ENCODE measurements around the gene MCM7. TPM values are rescaled to one million over a fixed set of nuclear protein-coding genes. Genes with fewer than 3 reads are reported as not detected.

MCM7 gene
- 218 TPM for polyA plus RNA-seq (2013, experiment 1 of 2)
- 219 TPM for polyA plus RNA-seq (2013, experiment 2 of 2)

DNA sequence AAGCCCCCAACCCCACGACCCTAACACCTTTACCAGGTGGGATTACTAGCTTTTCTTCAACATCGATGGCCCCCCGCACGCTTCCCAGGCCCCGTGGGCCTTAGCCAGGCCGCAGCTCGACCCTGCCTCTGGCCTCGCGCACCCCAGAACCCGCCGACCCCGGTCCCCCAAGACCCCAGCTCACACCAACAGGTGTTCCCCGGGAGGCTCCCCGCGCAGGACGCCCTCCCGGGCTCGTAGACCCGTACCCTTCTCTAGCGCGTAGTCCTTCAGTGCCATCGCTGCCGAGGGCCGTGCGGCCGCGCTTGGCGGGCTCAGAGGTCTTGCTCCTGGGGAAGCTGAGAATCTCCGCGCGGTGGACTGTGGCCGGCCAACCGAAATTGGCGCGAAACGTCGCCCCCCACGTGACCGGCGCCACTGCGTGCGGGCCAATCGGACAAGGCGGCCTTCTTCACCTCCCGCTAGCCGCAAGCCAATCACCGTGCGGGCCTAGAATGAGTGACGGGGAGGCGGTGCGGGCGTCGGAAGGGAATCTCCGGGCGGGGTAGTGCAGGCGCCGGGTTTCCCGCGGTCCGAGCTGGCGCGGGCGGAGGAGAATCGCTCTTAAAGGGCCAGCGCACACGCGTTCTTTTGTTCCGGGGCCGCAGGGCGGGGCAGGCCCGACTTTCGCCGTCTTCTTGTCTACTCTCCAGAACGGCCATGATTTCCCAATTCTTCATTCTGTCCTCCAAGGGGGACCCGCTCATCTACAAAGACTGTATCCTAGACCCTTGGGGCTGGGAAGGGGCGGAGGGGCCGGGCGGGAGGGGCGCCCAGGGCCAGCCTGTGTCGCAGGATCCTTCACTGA lies at the start of gene MCM7, which contains the start of gene AP4M1:
Gene MCM7 (minus strand): TSS at position 382 of the 847 bp plus-strand sequence. CDS start 103 bp downstream, at position 279.
Gene AP4M1 (plus strand): TSS at position 628 of the 847 bp plus-strand sequence. CDS start 72 bp downstream, at position 700.
- Histone ChIP-seq H3K27ac (replicated peaks; ENCODE audit: low read length) (peak within 1 kb of the TSS; percentile 94), H4K8ac (ENCODE audit: low read depth, low read length) (no peak within 1 kb of the TSS), H3K18ac (ENCODE audit: low read length) (peak within 1 kb of the TSS; percentile 99), H3K23ac (ENCODE audit: low read depth, low read length, poor library complexity) (peak within 1 kb of the TSS; percentile 86), H2BK5ac (ENCODE audit: low read length) (peak within 1 kb of the TSS; percentile 94), H3K9ac (ENCODE audit: low read depth, low read length, poor library complexity) (peak within 1 kb of the TSS; percentile 99), H3K4me1 (ENCODE audit: control insufficient read depth in 2 of 2, insufficient read depth in 1 of 2, low read depth in 1 of 2, low read length in 2 of 2) (peaks cover 10 to 20% of the 10 kb centered on the region in 2 donors), H3K9me3 (replicated peaks in 1 of 2; ENCODE audit: control insufficient read depth in 2 of 2, insufficient read depth in 1 of 2, low read depth in 1 of 2, low read length in 2 of 2) (no peaks in the 10 kb centered on the region), H4K91ac (ENCODE audit: low read depth, low read length, poor library complexity) (peak within 1 kb of the TSS; percentile 99), H2BK12ac (ENCODE audit: low read length) (no peak within 1 kb of the TSS), H3K36me3 (replicated peaks in 1 of 2; ENCODE audit: control insufficient read depth in 2 of 2, insufficient read depth in 2 of 2, low read length in 2 of 2) (peaks cover 39 to 69% of the 10 kb centered on the region in 2 donors), H3K4me2 (ENCODE audit: insufficient read depth, low read length, poor library complexity, severe bottlenecking) (peak within 1 kb of the TSS; percentile 69), H3K14ac (ENCODE audit: low read length) (peak within 1 kb of the TSS; percentile 99), H3K4me3 (ENCODE audit: low read length in 2 of 2) (peak within 1 kb of the TSS; percentile 99), H3K79me1 (ENCODE audit: low read depth, low read length) (peaks cover 8% of the 10 kb centered on the region), H3K4ac (ENCODE audit: low read length) (peak within 1 kb of the TSS; percentile 80), H2AFZ (ENCODE audit: low read length) (peak within 1 kb of the TSS; percentile 88), H2BK120ac (ENCODE audit: low read depth, low read length) (peak within 1 kb of the TSS; percentile 92), H3K27me3 (ENCODE audit: control insufficient read depth in 3 of 3, insufficient read depth in 3 of 3, low read depth in 1 of 3, low read length in 3 of 3) (no peaks in the 10 kb centered on the region), H2BK15ac (ENCODE audit: low read length) (no peak within 1 kb of the TSS), H2AK5ac (ENCODE audit: low read depth, low read length) (peak within 1 kb of the TSS; percentile 88)
- WGBS, 2 donors (ENCODE audit: extremely low coverage in 2 of 2, insufficient read length in 2 of 2, insufficient replicate concordance in 1 of 2): no CpG with 5 or more reads among the region's 80 CpGs
- peak; percentile 99 for DNase-seq (ENCODE audit: low spot score)

DNA sequence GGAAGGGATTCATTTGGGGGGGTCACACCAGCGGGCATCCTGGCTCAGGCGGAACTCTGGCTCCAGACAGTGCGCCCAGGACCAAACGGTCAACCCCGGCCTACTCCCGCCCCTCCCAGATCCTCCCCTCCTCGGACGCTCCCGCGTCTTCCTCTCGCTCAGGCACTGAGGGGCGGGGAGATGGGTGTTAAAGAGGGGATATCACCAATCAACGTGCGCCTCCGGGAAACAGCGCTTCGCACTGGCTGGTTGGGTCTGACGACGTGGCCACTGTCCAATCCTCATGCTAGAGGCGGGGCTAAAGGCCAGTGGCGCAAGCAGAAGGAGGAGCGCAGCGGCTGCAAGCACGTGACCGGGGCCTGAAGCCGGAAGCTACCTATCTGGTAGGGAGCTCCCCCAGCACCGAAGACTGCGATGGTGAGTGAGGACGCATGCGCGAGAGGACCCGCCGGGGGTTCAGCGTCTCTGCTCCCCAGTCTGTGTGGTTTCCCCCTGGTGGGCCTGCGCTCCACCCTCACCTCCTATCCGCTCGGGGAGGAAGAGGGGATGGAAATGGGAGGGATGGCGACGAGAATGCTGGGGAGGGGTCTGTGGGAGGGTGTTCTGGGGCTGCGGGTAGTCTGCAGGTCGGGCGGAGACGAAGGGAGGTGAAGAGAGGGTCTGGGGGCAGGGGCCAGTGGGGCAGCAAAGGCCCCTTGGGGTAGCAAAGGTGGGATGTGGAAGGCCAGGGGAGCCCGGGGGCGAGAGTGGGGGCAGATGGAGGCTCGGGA lies 47.5 kb upstream of the MCM7 start, which contains the start of gene LAMTOR4:
Gene LAMTOR4 (plus strand): TSS at position 360 of the 770 bp plus-strand sequence. CDS start 55 bp downstream, at position 415.
- H2BK5ac ChIP-seq (ENCODE audit: low read length): peak within 1 kb of the TSS; percentile 88
- H3K23ac ChIP-seq (ENCODE audit: low read depth, low read length, poor library complexity): peak within 1 kb of the TSS; percentile 50
- H2BK15ac ChIP-seq (ENCODE audit: low read length): no peak within 1 kb of the TSS
- no peaks in the 10 kb centered on the region for H3K27me3 ChIP-seq (ENCODE audit: control insufficient read depth in 3 of 3, insufficient read depth in 3 of 3, low read depth in 1 of 3, low read length in 3 of 3)
- H3K18ac ChIP-seq (ENCODE audit: low read length): peak within 1 kb of the TSS; percentile 91
- H2AK5ac ChIP-seq (ENCODE audit: low read depth, low read length): peak within 1 kb of the TSS; percentile 35
- no peak within 1 kb of the TSS for H4K91ac ChIP-seq (ENCODE audit: low read depth, low read length, poor library complexity)
- peak within 1 kb of the TSS; percentile 47 for H3K27ac ChIP-seq (replicated peaks; ENCODE audit: low read length)
- H3K79me1 ChIP-seq (ENCODE audit: low read depth, low read length): peaks cover 4% of the 10 kb centered on the region
- H4K8ac ChIP-seq (ENCODE audit: low read depth, low read length): peak within 1 kb of the TSS; percentile 70
- H3K4me3 ChIP-seq (ENCODE audit: low read length in 2 of 2): peak within 1 kb of the TSS; percentile 82 to 96
- H2AFZ ChIP-seq (ENCODE audit: low read length): peak within 1 kb of the TSS; percentile 90
- DNase-seq (ENCODE audit: low spot score): peak; percentile 96
- H3K4me2 ChIP-seq (ENCODE audit: insufficient read depth, low read length, poor library complexity, severe bottlenecking): peak within 1 kb of the TSS; percentile 89
- no peak within 1 kb of the TSS for H2BK120ac ChIP-seq (ENCODE audit: low read depth, low read length)
- H2BK12ac ChIP-seq (ENCODE audit: low read length): no peak within 1 kb of the TSS
- H3K4ac ChIP-seq (ENCODE audit: low read length): no peak within 1 kb of the TSS
- no peaks in the 10 kb centered on the region for H3K9me3 ChIP-seq (replicated peaks in 1 of 2; ENCODE audit: control insufficient read depth in 2 of 2, insufficient read depth in 1 of 2, low read depth in 1 of 2, low read length in 2 of 2)
- peaks cover 3 to 28% of the 10 kb centered on the region in 2 donors for H3K36me3 ChIP-seq (replicated peaks in 1 of 2; ENCODE audit: control insufficient read depth in 2 of 2, insufficient read depth in 2 of 2, low read length in 2 of 2)
- H3K4me1 ChIP-seq (ENCODE audit: control insufficient read depth in 2 of 2, insufficient read depth in 1 of 2, low read depth in 1 of 2, low read length in 2 of 2): peaks cover 0 to 9% of the 10 kb centered on the region in 2 donors
- peak within 1 kb of the TSS; percentile 87 for H3K9ac ChIP-seq (ENCODE audit: low read depth, low read length, poor library complexity)
- WGBS, 2 donors (ENCODE audit: extremely low coverage in 2 of 2, insufficient read length in 2 of 2, insufficient replicate concordance in 1 of 2): no CpG with 5 or more reads among the region's 46 CpGs
- H3K14ac ChIP-seq (ENCODE audit: low read length): peak within 1 kb of the TSS; percentile 39

DNA sequence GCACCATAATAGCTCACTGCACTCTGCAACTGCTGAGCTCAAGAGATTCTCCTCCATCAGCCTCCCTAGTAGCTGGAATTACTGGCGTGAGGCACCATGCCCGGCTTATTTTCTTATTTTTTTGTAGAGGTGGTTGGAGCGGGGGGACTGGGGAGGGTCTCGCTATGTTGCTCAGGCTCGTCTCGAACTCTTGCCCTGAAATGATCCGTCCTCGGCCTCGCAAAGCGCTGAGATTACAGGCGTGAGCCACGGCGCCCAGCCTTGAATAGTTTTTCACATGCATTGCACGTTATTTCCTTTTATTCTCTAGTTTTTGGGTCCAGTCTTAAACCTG lies 47.0 kb upstream of the MCM7 start:
- DNase-seq (ENCODE audit: low spot score): no peak
- Histone ChIP-seq H3K23ac (ENCODE audit: low read depth, low read length, poor library complexity) (no peak overlapping the region), H3K9ac (ENCODE audit: low read depth, low read length, poor library complexity) (peak overlapping the region; percentile 39), H3K27ac (replicated peaks; ENCODE audit: low read length) (peak overlapping the region; percentile 47), H3K18ac (ENCODE audit: low read length) (peak overlapping the region; percentile 72), H2AK5ac (ENCODE audit: low read depth, low read length) (no peak overlapping the region), H2BK15ac (ENCODE audit: low read length) (no peak overlapping the region), H4K91ac (ENCODE audit: low read depth, low read length, poor library complexity) (no peak overlapping the region), H2BK120ac (ENCODE audit: low read depth, low read length) (no peak overlapping the region), H3K4ac (ENCODE audit: low read length) (no peak overlapping the region), H2BK12ac (ENCODE audit: low read length) (no peak overlapping the region), H3K9me3 (replicated peaks in 1 of 2; ENCODE audit: control insufficient read depth in 2 of 2, insufficient read depth in 1 of 2, low read depth in 1 of 2, low read length in 2 of 2) (no peaks in the 10 kb centered on the region), H3K4me1 (ENCODE audit: control insufficient read depth in 2 of 2, insufficient read depth in 1 of 2, low read depth in 1 of 2, low read length in 2 of 2) (peaks cover 0 to 9% of the 10 kb centered on the region in 2 donors), H3K4me2 (ENCODE audit: insufficient read depth, low read length, poor library complexity, severe bottlenecking) (peak overlapping the region; percentile 47), H3K36me3 (replicated peaks in 1 of 2; ENCODE audit: control insufficient read depth in 2 of 2, insufficient read depth in 2 of 2, low read length in 2 of 2) (peaks cover 0 to 22% of the 10 kb centered on the region in 2 donors), H2AFZ (ENCODE audit: low read length) (peak overlapping the region; percentile 87), H3K4me3 (ENCODE audit: low read length in 2 of 2) (peak overlapping the region in 1 of 2 donors; percentile 33), H3K27me3 (ENCODE audit: control insufficient read depth in 3 of 3, insufficient read depth in 3 of 3, low read depth in 1 of 3, low read length in 3 of 3) (no peaks in the 10 kb centered on the region), H2BK5ac (ENCODE audit: low read length) (peak overlapping the region; percentile 16), H4K8ac (ENCODE audit: low read depth, low read length) (no peak overlapping the region), H3K79me1 (ENCODE audit: low read depth, low read length) (peaks cover 4% of the 10 kb centered on the region), H3K14ac (ENCODE audit: low read length) (no peak overlapping the region)
- no CpG with 5 or more reads among the region's 14 CpGs for WGBS, 2 donors (ENCODE audit: extremely low coverage in 2 of 2, insufficient read length in 2 of 2, insufficient replicate concordance in 1 of 2)

Measured in neuronal stem cell (in vitro differentiated cells).